NCI-H1930 (cell line): Measurements from ENCODE around the gene NLGN1.
A peak's percentile ranks its signal among the peaks of the same experiment; 100 is the strongest.

Experiments
- DNase-seq, 2 experiments: peaks; one replicate each; lab custom pipeline; 2025; lab: John Stamatoyannopoulos, UW

The NLGN1 gene

DNA sequence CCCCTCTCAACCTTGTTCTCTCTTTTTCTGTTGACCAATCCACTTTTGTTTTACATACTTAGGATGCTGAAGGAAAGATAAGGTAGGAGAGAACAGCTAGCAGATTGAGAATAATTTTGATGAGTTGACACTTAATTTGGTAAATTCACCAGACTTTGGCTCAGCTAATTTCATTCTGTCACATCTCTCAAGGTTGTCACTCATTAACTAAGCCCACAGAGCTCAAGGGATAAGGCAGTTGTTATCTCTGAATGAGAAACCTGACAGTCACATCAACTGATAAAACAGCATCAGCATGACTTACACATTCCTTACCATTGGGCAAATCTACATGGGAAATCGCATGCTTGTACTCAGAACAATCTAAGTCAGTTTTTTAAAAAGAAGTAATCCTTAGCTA is 591.4 kb downstream of the NLGN1 start:
- no peak for DNase-seq

DNA sequence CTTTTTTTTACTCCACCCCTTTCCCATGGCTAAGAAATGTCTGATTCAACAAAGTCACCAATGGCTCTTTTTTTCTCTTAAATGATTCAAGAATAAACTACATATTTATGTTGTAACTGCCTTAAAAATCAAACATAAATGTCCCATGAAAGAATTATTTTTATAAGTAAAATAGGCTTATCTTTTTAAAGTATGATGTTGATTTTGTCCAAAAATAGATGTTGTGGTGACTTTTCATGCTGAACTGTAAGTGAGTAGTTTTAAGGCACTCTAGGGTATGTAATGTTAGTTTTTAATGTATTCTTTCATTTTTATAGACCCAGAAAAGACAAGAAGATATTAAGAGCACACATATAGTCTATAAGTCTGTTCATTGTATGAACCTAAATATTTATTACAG is 594.9 kb downstream of the NLGN1 start:
- DNase-seq, result no peak

DNA sequence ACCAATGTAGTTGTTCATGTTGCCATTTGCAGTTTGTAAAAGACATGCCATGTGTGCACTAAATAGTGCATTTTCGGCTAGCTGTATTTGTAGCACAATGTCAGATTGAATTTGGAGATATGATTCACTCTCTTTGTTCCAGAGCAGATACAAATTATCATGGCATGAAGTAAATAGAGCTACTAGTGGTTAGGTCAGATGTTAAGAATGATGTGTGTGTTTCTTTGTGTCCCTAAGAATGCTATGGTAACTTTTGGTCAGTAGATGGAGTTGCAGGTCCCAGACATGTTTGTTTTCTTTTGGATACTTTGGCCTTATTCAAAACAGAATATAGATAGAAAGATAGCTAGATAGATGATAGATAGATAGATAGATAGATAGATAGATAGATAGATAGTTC is 595.8 kb downstream of the NLGN1 start:
- no peak for DNase-seq

DNA sequence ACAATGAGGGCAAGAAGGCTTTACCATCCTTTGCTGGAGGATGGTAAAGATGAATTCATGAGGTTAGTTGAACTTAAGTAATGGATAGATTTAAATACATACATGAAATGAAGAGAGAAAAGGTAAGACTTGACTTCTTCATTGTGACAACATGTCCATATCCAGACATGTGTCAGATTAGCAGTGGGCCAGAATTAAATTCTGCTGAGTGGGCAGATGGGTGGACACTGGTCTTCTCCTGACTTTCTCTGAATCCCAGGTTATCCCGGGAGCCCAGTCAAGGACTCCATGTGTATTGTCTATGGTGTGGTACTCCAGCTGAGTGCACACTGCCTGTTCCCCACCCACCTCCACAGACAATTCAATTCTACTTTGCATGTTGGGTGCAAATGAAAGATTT is 603.1 kb downstream of the NLGN1 start:
- DNase-seq, result no peak

DNA sequence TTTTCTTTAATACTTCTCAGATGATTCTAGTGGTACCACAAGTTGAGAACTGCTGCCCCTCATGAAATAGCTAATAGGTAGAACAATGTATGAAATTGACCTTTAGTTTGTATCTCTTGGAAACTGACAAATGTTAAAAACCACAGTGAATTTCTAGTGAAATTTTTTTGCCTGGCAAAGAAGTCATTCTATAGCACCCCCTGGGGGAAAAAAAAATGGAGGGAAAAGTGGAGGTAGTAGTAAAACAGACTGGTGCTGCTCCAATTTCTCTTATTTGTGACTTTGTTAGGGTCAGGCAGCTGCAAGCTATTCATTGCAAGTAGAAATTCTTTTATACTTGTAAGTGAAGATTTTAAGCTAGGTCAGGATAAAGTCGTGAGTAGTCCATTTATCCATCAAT is 605.0 kb downstream of the NLGN1 start:
- DNase-seq, result no peak

DNA sequence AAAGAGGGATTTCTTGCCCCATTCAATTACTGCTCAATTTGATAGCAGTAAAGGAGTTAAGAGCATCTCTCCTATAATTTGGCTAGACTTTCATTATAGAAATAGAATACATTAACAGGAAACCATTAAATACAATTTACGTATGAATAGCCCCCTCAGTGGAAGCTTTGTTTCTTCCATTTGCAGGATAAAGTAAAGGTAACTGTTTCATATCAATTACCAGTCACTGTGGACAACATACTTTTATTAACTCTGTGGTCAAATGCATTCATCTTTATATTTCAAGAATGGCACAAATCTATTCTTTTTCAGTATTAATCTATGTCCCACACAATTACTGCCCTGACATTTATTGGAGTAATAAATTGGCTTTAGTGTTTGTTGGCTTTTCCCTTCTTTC is 613.4 kb downstream of the NLGN1 start:
- DNase-seq, result no peak

DNA sequence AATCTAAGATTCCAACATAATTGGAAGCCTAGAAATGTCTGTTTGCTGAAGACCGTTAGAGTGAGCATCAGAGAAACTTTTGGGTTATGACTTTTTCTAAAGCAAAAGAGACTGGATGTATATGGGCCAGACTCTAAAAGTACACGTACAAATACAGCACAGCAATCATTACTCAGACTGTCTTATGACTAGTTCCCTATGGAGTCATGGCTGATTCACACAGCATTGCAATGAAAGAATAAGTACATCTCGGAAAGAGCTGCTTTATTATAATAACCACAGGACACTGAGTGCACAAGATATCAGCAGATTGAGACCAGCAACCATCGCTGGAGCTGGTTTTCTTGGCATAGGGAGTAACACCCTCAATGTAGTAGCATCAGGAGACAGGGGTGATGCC is 618.6 kb downstream of the NLGN1 start:
- DNase-seq, result no peak

DNA sequence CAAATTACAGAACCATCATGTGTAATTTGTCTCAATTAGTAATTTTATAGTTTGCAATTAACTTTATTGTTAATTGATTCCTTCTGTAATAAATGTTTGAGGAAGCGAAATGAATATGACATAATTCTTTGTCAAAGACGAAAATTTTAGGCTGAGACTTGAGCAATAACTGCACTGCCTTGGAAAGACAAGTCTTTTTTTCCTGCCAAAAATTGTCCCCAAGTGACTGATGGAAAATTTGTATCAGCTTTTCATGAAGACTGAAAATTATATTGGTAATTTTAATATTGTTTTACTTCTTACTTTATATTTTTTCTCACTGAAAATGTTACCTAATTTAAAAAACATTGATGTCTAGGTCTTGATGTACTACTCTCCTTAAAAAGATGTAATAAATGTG is 622.6 kb downstream of the NLGN1 start:
- no peak for DNase-seq

DNA sequence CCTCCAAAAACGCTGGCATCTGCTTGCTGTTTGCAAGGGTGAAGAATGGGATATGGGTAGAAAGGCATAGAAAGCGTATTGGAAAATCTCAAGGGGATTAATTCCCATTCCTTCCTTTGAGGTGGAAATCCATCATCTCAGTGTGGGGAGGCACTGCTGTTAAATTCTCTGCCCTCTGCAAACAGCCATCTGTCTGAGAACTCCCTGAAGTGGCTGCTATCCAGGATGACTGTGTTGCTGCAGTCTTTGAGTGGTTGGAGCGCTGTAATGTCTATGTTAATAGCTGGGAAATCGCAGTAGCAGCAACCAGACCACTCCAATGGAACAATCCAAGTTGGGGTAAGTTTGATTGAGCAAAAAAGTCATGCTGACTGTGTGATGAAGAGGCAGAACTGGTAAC is 625.9 kb downstream of the NLGN1 start:
- no peak for DNase-seq

DNA sequence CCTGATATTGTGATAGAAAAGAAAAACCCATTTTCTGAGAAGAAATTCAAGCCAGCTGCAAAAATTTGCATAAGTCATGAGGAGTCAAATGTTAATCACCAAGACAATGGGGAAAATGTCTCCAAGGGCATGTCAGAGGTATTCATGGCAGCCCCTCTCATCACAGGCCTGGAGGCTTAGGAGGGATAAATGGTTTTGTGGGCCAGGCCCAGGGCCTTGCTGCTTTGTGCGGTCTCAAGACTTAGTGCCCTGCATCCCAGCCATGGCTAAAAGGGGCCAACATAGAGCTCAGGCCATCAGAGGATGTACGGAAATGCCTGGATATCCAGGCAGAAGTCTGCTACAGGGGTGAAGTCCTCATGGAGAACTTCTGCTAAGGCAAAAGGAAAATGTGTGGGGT is 631.1 kb downstream of the NLGN1 start:
- DNase-seq, result no peak

DNA sequence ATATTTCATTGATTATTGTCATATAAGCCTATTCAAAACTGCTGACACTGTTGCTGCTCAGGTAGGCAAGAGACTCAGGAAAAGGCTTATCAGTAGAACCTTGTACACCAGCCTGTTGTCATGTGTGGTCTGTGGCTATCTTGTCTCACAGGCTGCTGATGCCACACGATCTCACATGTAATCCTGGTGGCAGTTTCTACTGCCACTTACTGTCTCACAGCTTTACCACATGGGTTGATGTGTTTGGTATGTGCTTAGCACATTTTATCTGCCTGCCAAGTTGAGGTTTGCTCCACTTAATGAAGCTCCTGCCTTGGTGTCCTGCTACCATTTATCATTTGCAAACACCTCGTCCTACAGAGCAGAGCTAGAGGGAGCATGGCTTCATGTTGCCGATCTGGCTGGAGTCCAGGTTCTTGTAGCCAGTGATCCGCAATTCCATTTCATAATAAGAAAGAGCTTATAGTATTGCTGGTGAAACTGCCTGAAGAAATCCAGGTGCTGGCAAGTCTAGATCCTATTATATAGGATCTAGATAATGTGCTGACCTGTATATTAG is 637.9 kb downstream of the NLGN1 start:
- no peak for DNase-seq

DNA sequence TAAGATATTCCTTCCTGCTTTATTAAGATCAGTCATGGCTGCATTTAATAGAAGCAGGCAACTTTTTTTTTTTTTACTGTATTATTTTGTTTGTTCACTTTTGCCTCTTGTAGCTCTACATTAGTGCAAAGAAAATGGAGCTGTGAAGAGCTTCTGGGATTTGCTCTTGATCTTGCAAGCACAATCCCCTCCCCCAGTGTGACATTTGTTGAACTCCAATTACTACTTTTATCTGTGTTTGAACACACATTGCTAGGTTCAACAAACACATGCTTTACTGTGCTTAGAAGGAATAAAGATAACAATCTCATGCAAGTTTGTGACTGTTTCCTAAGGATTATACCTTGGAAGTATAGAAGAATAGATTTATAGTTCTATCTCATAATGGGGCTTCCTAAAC is 648.8 kb downstream of the NLGN1 start:
- DNase-seq, result no peak

DNA sequence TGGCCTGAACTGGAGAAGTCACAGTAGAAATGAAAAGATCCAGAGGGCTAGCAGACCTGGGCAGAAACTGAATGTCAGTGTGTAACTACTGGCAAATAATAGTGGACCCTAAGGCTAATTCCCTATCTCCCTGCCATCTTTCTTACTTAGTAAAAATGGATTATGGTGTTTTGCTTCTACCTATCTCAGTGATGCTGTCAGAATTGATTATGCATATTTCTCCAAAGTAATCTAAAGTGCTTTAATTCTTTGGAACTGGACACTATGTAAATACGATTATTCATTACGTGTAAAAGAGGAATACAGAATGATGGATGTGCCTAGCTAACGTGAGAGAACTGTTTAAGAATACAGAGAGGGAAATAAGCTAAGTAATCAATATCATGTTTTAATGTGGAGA is 651.9 kb downstream of the NLGN1 start:
- DNase-seq, result no peak

DNA sequence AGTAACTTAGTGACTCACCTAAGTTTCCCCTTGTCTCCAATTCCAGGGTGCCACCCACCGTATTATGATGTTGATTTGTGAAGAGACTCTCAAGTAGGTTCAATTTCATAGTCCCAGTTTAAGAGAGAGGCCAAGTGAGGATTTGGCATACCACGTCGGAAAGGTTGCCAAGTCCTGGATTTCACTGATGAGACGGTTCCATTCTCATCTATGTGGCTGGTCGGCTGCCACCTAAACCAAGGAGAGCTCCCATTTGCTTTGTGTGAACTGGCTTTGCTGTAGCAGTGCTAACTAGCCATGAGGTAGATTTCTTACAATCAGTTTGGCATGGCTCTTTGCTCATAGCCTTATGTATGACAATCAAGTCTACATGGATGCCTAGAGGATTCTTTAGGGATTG is 653.6 kb downstream of the NLGN1 start:
- DNase-seq, result no peak

DNA sequence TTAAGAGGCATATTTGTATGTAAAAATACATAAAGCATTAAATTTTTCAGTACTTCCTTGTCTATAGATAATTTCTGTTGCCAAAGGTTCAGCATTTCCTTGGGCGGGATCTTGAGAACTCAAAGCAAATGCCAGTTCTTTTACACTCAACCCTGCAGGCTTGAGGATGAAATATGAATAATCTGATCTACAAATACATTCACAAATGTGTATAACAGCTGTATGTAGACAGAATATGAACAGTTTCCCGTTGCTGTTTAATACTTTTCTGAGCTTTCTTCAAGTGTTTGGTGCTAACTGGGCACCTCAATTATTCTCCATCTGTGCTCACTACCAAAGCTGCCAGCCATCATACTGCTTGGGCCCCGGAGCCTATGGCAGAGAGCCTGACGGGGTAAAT is 661.3 kb downstream of the NLGN1 start:
- DNase-seq, result no peak

DNA sequence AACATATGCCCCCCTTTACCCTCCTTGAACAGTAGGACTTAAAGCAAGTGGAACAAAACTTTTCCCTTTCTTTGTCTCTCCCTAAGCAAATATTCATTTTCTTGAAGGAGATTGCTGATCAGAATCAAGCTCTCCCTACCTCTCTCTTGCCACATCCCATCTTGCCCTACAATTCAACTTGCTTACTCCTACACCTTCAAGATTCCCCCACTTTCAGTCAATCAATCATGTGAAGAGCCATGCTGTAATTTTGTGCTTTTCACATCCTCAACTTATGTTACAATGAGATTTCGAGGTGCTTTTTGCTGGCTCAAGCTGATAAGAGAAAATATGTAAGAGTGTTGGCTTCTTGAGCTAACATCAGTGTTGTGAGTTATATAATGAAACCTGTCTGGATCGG is 662.9 kb downstream of the NLGN1 start:
- no peak for DNase-seq

DNA sequence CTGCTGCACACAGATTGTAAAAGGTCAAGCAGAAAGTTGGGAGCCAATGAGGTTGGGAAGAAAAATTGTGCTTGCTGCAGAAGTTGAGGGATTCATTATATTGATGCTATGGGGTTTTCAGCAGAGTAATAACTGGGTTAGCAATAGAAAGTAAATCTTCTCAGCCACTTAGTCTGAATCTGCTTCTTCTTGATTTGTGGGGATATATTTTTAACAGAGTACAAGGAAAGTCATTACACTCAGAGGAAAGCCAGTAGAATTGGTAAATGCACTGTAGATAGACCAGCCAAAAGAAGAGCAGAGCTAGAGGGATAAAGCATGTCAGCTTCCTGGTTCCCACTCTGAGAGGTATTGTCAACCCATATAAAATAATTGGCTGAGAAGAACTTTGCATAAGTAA is 663.6 kb downstream of the NLGN1 start:
- DNase-seq, result no peak

DNA sequence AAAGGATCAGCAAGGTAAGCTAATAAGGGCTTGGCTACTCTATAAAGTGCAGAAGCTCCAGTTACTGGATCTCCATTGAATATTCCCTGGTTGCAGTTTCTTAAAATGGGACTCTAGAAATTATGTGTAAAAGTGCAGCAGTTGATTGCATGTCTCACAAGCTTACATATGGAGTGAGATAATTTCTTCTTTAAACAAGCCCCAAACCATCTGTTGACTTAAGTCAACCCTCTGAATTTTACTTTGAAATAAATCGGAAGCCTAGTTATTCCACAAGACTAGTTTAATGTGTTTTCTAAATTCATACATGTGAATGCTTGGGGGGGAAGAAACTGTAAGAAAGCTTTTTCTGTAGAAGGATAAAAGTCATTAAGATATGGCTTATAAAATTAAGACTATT is 664.2 kb downstream of the NLGN1 start:
- DNase-seq, result no peak

DNA sequence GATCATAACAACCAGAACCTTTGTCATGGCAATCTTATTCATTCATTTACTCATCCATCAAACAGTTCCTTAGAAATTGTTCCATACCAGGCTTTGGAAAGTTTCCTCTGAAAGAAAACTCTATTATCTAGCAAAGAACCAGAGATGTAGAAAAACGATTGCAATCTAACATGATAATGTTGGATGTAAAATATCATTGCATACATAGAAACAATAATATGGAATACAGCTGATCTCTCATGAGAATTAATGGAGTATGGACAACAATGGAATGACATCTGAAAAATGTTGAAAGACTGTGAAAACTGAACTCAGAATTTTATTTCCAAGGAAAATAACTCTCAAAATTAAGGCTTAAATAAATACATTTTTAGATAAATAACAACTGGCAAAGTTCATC is 665.4 kb downstream of the NLGN1 start:
- DNase-seq, result no peak

DNA sequence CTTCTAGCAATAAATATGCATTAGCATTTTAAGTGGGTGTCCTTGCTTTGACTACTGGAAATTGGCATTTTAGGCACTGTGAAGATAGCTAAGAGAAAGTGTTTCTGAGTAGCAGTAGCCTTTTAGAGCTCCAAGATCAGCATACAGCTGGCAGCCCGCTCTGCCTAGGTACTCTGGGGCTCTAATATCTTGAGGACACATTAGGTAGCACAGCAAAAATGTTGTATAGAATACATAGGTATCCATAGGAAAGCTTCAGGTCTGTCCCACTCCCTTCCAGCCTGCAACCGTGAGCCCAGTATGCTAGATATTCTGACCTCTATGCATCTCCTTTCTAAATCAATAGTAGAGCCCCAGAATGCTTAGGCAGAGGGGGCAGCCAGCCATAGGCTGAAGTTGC is 670.5 kb downstream of the NLGN1 start:
- no peak for DNase-seq

DNA sequence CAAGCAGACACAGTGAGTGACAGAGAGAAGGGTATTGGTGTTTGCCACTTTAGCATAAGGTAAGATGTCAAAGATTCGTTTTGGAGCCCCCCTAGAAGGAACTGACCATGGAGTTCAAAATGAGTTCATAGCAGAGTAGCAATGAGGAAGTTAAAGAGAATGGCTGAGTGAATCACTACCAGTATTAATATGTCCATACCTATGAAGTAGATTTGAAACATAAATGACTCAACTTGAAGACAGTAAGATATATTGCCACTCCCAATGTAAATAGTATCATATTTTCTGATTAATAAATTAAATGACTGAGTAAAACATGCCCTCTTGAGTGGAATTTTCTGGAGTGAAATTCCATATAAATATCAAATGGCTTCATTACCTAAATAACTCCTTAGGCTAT is 675.1 kb downstream of the NLGN1 start:
- DNase-seq, result no peak

DNA sequence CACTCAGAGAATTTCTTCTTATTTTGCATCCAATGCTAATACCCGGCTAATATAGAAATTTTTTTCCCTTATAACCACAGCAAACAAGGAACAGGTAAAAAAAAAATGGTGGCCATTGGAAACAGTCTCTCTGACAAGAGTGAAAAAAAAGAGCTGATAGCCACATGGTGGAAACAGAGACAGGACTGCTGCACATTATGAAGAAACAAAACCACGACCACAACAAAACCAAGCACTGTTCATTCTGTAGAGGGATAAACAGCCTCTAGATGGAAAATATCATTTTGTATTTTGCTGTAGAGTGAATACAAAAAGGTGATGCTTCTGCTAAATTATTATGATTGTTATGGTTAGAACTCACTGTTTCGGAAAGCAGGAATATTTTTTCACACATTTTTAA is 686.2 kb downstream of the NLGN1 start:
- no peak for DNase-seq

DNA sequence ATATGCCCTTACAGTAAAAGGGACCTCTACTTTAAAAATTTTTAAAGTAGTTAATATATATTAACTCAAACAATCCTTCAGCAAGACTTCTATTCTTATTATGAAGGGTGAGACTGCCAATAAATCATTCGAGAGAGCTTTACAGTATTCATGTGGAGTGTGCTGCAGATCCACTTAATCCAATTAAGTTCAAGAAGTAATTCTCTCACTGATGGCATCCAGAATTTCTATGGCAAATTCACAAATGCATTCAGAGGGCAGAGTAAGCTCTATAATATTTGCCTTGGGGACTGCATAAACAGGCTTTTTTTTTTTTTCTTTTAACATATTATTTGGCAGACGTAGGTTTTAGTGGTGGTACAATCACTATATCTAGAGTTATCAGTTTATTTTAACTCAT is 692.0 kb downstream of the NLGN1 start:
- DNase-seq, result no peak

DNA sequence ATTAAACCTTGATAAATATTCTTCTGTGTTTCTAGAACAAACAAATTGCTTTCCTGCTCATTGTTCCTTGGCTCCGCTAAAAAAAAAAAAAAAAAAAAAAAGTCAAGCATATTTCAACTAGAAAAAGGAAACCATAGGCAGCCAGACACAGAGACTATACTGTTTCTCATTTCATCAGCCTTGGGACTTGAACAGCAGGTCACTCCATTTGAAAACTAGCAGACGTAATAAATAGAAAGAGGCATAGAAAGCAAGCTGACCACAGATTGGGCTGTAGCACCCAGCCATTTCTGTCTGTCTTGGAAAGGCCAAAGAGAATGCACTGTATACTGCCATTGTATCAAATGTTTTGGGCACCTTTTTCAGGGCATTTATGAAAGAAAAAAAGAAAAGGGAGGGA is 697.1 kb downstream of the NLGN1 start:
- peak in 1 of 2 experiments; percentile 12 for DNase-seq

DNA sequence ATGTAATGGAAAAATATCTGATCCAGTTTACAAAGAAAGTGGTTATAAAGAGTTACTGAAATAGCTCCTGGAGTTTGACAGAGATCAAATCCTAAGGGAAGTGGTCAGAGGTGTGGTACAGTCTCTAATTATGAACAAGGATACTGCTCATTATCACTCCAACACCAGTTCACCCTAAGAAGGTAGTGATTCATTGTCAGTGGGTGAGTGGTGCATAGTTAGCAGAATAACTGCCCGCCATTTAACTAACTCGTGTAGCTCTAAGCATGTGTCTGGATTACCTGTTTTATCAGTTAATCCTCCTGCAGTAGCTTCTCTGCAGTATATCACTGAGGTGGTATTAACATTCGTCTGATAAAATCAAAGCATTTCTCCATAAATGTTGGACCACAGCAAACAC is 700.1 kb downstream of the NLGN1 start:
- DNase-seq, result no peak
